Neural cell (in vitro differentiated cells): ENCODE data around the gene PLA2G15. TPM values are rescaled to one million over a fixed set of nuclear protein-coding genes. Genes with fewer than 3 reads are reported as not detected.

Source experiments
- H2AFZ ChIP-seq: fragments of 200-600, 300-800 bp; sonication (generic), shearing (Covaris generic); 2 replicates; pipeline ENCODE4 v1.6.0; 2014; ENCODE audit warnings: low read depth, mild to moderate bottlenecking, antibody characterized with exemption, low read length, moderate library complexity
- H3F3A ChIP-seq: fragments of 200-600 bp; shearing (Covaris generic); 2 replicates; pipeline ENCODE4 v1.6.1; 2016; ENCODE audit warnings: mild to moderate bottlenecking, moderate library complexity, mixed read lengths, antibody characterized with exemption, low read length; ENCODE audit not compliant: insufficient read depth, poor library complexity, severe bottlenecking
- H3K27ac ChIP-seq: fragments of 200-600, 300-800 bp; sonication (generic), shearing (Covaris generic); 2 replicates; pipeline ENCODE4 v1.5.1; 2014; ENCODE audit warnings: mild to moderate bottlenecking, low read length, moderate library complexity
- H3K27me3 ChIP-seq: fragments of 300-800, 200-600 bp; sonication (generic), shearing (Covaris generic); 2 replicates; pipeline ENCODE4 v1.6.0; 2014; ENCODE audit warnings: mild to moderate bottlenecking, low read depth, low read length, moderate library complexity; ENCODE audit not compliant: insufficient read depth
- H3K36me3 ChIP-seq: fragments of 300-800, 200-600 bp; sonication (generic), shearing (Covaris generic); 2 replicates; pipeline ENCODE4 v1.5.1; 2014; ENCODE audit warnings: mild to moderate bottlenecking, antibody characterized with exemption, low read length, moderate library complexity; ENCODE audit not compliant: insufficient read depth
- H3K4me2 ChIP-seq: fragments of 300-800, 200-600 bp; sonication (generic), shearing (Covaris generic); 2 replicates; pipeline ENCODE4 v1.6.0; 2014; ENCODE audit warnings: mild to moderate bottlenecking, low read length
- H3K4me3 ChIP-seq: fragments of 300-800, 200-600 bp; sonication (generic), shearing (Covaris generic); 2 replicates; pipeline ENCODE4 v1.5.1; 2014; ENCODE audit warnings: mild to moderate bottlenecking, low read length, moderate library complexity
- H3K79me2 ChIP-seq: fragments of 200-600 bp; shearing (Covaris generic); replicated peaks from 2 replicates; pipeline ENCODE4 v1.6.0; 2014; ENCODE audit warnings: mild to moderate bottlenecking, low read length, moderate library complexity; ENCODE audit not compliant: insufficient read depth
- H3K9ac ChIP-seq: fragments of 300-800, 200-600 bp; sonication (generic), shearing (Covaris generic); 2 replicates; pipeline ENCODE4 v1.6.1; 2016; ENCODE audit warnings: mild to moderate bottlenecking, low read length, mixed read lengths
- H3K9me2 ChIP-seq: fragments of 200-600 bp; shearing (Covaris generic); 2 replicates; pipeline ENCODE4 v1.6.1; 2016; ENCODE audit warnings: mild to moderate bottlenecking, low read length, mixed read lengths; ENCODE audit not compliant: insufficient read depth
- H3K9me3 ChIP-seq: fragments of 200-600, 300-800 bp; sonication (generic), shearing (Covaris generic); 2 replicates; pipeline ENCODE4 v1.6.1; 2016; ENCODE audit warnings: mild to moderate bottlenecking, mixed run types, low read length, moderate library complexity, mixed read lengths
- H4K20me1 ChIP-seq: fragments of 200-600 bp; shearing (Covaris generic); 2 replicates; pipeline ENCODE4 v1.6.1; 2016; ENCODE audit warnings: mild to moderate bottlenecking, mixed run types; ENCODE audit not compliant: insufficient read depth
- EP300 ChIP-seq: fragments of 450-650 bp; conservative IDR thresholded peaks from 2 replicates; pipeline ENCODE4 v1.6.1; 2014; ENCODE audit warnings: antibody characterized with exemption, mild to moderate bottlenecking, moderate library complexity; ENCODE audit not compliant: poor library complexity, severe bottlenecking
- EZH2 ChIP-seq: fragments of 200-600, 300-800 bp; shearing (Covaris generic), sonication (generic); IDR thresholded peaks from 2 replicates; pipeline ENCODE4 v1.6.1; 2014; ENCODE audit warnings: antibody characterized with exemption, low read length, borderline replicate concordance, mild to moderate bottlenecking; ENCODE audit not compliant: insufficient read depth, poor library complexity, severe bottlenecking
- MXI1 ChIP-seq: fragments of 450-650 bp; conservative IDR thresholded peaks from 2 replicates; pipeline ENCODE4 v1.6.1; 2014; ENCODE audit warnings: antibody characterized with exemption, mild to moderate bottlenecking; ENCODE audit not compliant: poor library complexity, severe bottlenecking
- POLR2AphosphoS5 ChIP-seq: IDR thresholded peaks from 2 replicates; pipeline ENCODE4 v1.6.1; 2012
- RAD21 ChIP-seq: fragments of 450-650 bp; conservative IDR thresholded peaks from 2 replicates; pipeline ENCODE4 v1.6.1; 2014; ENCODE audit warnings: antibody characterized with exemption, mild to moderate bottlenecking, moderate library complexity
- REST ChIP-seq: IDR thresholded peaks from 2 replicates; pipeline ENCODE4 v1.6.1; 2012; ENCODE audit warnings: borderline replicate concordance
- SMC3 ChIP-seq: fragments of 450-650 bp; conservative IDR thresholded peaks from 2 replicates; pipeline ENCODE4 v1.6.1; 2014; ENCODE audit warnings: antibody characterized with exemption, mild to moderate bottlenecking, moderate library complexity; ENCODE audit not compliant: poor library complexity
- TAF1 ChIP-seq: IDR thresholded peaks from 2 replicates; pipeline ENCODE4 v1.6.1; 2012; ENCODE audit warnings: low read depth
- polyA plus RNA-seq: library from polyadenylated mRNA; depleted of rRNA; stranded (reverse); fragments of >200 nt; gene quantifications from 2 replicates; pipeline ENCODE4 v1.2.3, GENCODE V29; 2014
- TF ChIP-seq, protein P1 (sequence below): fragments of 450-650 bp; IDR thresholded peaks from 2 replicates; pipeline ENCODE4 v1.5.1; 2014; ENCODE audit warnings: antibody characterized with exemption, mild to moderate bottlenecking, moderate library complexity; ENCODE audit not compliant: poor library complexity, severe bottlenecking

PLA2G15 gene
- polyA plus RNA-seq, 1 donor from 2014 or later, result 19.6 TPM

GRCh38 chr16:68283801-68284598 lies 38.8 kb downstream of the PLA2G15 start:
- Histone ChIP-seq H3K9me3 (no peaks in the 10 kb centered on the region), H4K20me1 (no peaks in the 10 kb centered on the region), H3K9me2 (no peaks in the 10 kb centered on the region), H3K4me3 (no peak overlapping the region), H3K36me3 (no peaks in the 10 kb centered on the region), H3F3A (no peaks in the 10 kb centered on the region), H3K27me3 (no peaks in the 10 kb centered on the region), H2AFZ (no peak overlapping the region), H3K9ac (no peak overlapping the region), H3K4me2 (no peak overlapping the region), H3K27ac (no peak overlapping the region), H3K79me2 (no peaks in the 10 kb centered on the region)
- TF ChIP-seq MXI1 (no peak), REST (no peak), EP300 (no peak), TAF1 (no peak), POLR2AphosphoS5 (no peak), SMC3 (no peak), EZH2 (no peak), RAD21 (no peak)
- TF ChIP-seq, protein P1, sequence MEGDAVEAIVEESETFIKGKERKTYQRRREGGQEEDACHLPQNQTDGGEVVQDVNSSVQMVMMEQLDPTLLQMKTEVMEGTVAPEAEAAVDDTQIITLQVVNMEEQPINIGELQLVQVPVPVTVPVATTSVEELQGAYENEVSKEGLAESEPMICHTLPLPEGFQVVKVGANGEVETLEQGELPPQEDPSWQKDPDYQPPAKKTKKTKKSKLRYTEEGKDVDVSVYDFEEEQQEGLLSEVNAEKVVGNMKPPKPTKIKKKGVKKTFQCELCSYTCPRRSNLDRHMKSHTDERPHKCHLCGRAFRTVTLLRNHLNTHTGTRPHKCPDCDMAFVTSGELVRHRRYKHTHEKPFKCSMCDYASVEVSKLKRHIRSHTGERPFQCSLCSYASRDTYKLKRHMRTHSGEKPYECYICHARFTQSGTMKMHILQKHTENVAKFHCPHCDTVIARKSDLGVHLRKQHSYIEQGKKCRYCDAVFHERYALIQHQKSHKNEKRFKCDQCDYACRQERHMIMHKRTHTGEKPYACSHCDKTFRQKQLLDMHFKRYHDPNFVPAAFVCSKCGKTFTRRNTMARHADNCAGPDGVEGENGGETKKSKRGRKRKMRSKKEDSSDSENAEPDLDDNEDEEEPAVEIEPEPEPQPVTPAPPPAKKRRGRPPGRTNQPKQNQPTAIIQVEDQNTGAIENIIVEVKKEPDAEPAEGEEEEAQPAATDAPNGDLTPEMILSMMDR, result no peak

GRCh38 chr16:68284847-68285246 lies 39.7 kb downstream of the PLA2G15 start:
- Histone ChIP-seq H3K36me3 (no peaks in the 10 kb centered on the region), H3K27ac (no peak overlapping the region), H3K4me3 (no peak overlapping the region), H3K4me2 (no peak overlapping the region), H2AFZ (no peak overlapping the region), H3K79me2 (no peaks in the 10 kb centered on the region), H3K9me3 (no peaks in the 10 kb centered on the region), H3K9ac (no peak overlapping the region), H3K27me3 (no peaks in the 10 kb centered on the region), H3K9me2 (no peaks in the 10 kb centered on the region), H4K20me1 (no peaks in the 10 kb centered on the region), H3F3A (no peaks in the 10 kb centered on the region)
- TF ChIP-seq SMC3 (no peak), RAD21 (no peak), POLR2AphosphoS5 (no peak), EZH2 (no peak), TAF1 (no peak), MXI1 (no peak), REST (no peak), EP300 (no peak)
